ENCODE measurements around the gene POLR1D. TPM values are rescaled to one million over a fixed set of nuclear protein-coding genes. Genes with fewer than 3 reads are reported as not detected.

Gene POLR1D
- total RNA-seq, 1 donor from 2014 or later = 75.2 TPM

- peaks cover 13% of the 10 kb centered on the region for H3K36me3 Mint-ChIP-seq (ENCODE audit: low read depth)
- no peaks in the 10 kb centered on the region for H3K27me3 Mint-ChIP-seq (ENCODE audit: low read depth)
- H3K4me3 Mint-ChIP-seq (ENCODE audit: unreplicated experiment) = no peak overlapping the region
- H3K4me1 Mint-ChIP-seq (ENCODE audit: low read depth) = no peaks in the 10 kb centered on the region
- DNase-seq (ENCODE audit: low spot score) = no peak
- H3K9me3 Mint-ChIP-seq (ENCODE audit: low read depth) = peaks cover 2% of the 10 kb centered on the region
- no peak overlapping the region for H3K27ac Mint-ChIP-seq (ENCODE audit: unreplicated experiment)
- TF ChIP-seq CTCF (IDR thresholded peaks at IDR 0.05) = no peak
Measured at GRCh38 chr13:27667946-27668345, 46.3 kb downstream of the POLR1D start.

- H3K4me1 Mint-ChIP-seq (ENCODE audit: low read depth) = no peaks in the 10 kb centered on the region
- H3K27ac Mint-ChIP-seq (ENCODE audit: unreplicated experiment) = no peak overlapping the region
- H3K4me3 Mint-ChIP-seq (ENCODE audit: unreplicated experiment) = no peak overlapping the region
- DNase-seq (ENCODE audit: low spot score) = no peak
- no peak for TF ChIP-seq CTCF (IDR thresholded peaks at IDR 0.05)
- peaks cover 2% of the 10 kb centered on the region for H3K9me3 Mint-ChIP-seq (ENCODE audit: low read depth)
- H3K36me3 Mint-ChIP-seq (ENCODE audit: low read depth) = peaks cover 6% of the 10 kb centered on the region
- H3K27me3 Mint-ChIP-seq (ENCODE audit: low read depth) = no peaks in the 10 kb centered on the region
Measured at GRCh38 chr13:27670861-27671260, 49.2 kb downstream of the POLR1D start.

GRCh38 chr13:27672025-27672424 lies 50.3 kb downstream of the POLR1D start:
- Mint-ChIP-seq H3K27me3 (ENCODE audit: low read depth) (no peaks in the 10 kb centered on the region), H3K36me3 (ENCODE audit: low read depth) (peaks cover 2% of the 10 kb centered on the region), H3K4me1 (ENCODE audit: low read depth) (no peaks in the 10 kb centered on the region), H3K27ac (ENCODE audit: unreplicated experiment) (no peak overlapping the region), H3K9me3 (ENCODE audit: low read depth) (peaks cover 2% of the 10 kb centered on the region), H3K4me3 (ENCODE audit: unreplicated experiment) (no peak overlapping the region)
- TF ChIP-seq CTCF (IDR thresholded peaks at IDR 0.05) = no peak
- DNase-seq (ENCODE audit: low spot score) = no peak

Other genes with a start within 250 kb of the POLR1D start
- 73.3 to 87.8 TPM (median 74.7 TPM) in 3 replicates for gene GTF3A, start 197.3 kb upstream of the POLR1D start, total RNA-seq
- 34.2 to 41.2 TPM (median 34.9 TPM) in 3 replicates for gene MTIF3, start 171.3 kb upstream of the POLR1D start, total RNA-seq
- gene LNX2, start 1.4 kb upstream of the POLR1D start, total RNA-seq = 9.1 to 9.8 TPM (median 9.2 TPM) in 3 replicates
- not detected in 3 replicates for gene GSX1, start 170.6 kb downstream of the POLR1D start, total RNA-seq